ENCODE measurements around the gene CDKN2B-AS1.
A peak's percentile ranks its signal among the peaks of the same experiment; 100 is the strongest.

The CDKN2B-AS1 gene

GRCh38 chr9:22124263-22125011, 129.8 kb downstream of the CDKN2B-AS1 start:
- DNase-seq, result peak; percentile 38

- no peak for DNase-seq
Measured at GRCh38 chr9:22129133-22129532, 134.5 kb downstream of the CDKN2B-AS1 start.

- no peak for DNase-seq
Measured at GRCh38 chr9:22129633-22130032, 135.0 kb downstream of the CDKN2B-AS1 start.

- DNase-seq, result no peak
Measured at GRCh38 chr9:22131817-22132216, 137.2 kb downstream of the CDKN2B-AS1 start.

- no peak for DNase-seq
Measured at GRCh38 chr9:22134390-22134789, 139.8 kb downstream of the CDKN2B-AS1 start.

GRCh38 chr9:22136461-22137096, 142.0 kb downstream of the CDKN2B-AS1 start:
- DNase-seq, result peak; percentile 92

GRCh38 chr9:22138956-22139660, 144.5 kb downstream of the CDKN2B-AS1 start:
- DNase-seq, result no peak

- DNase-seq, result no peak
Measured at GRCh38 chr9:22141908-22142307, 147.3 kb downstream of the CDKN2B-AS1 start.

GRCh38 chr9:22142671-22143070, 148.1 kb downstream of the CDKN2B-AS1 start:
- DNase-seq, result peak; percentile 38

GRCh38 chr9:22143799-22144625, 149.4 kb downstream of the CDKN2B-AS1 start:
- no peak for DNase-seq

GRCh38 chr9:22146604-22147003, 152.0 kb downstream of the CDKN2B-AS1 start:
- no peak for DNase-seq

GRCh38 chr9:22147813-22148527, 153.4 kb downstream of the CDKN2B-AS1 start:
- DNase-seq, result peak; percentile 79

GRCh38 chr9:22148528-22148875, 153.9 kb downstream of the CDKN2B-AS1 start:
- no peak for DNase-seq

- DNase-seq, result no peak
Measured at GRCh38 chr9:22148876-22149637, 154.5 kb downstream of the CDKN2B-AS1 start.

- DNase-seq, result no peak
Measured at GRCh38 chr9:22154064-22154463, 159.5 kb downstream of the CDKN2B-AS1 start.

GRCh38 chr9:22156586-22156985, 162.0 kb downstream of the CDKN2B-AS1 start:
- no peak for DNase-seq

- no peak for DNase-seq
Measured at GRCh38 chr9:22157276-22157675, 162.7 kb downstream of the CDKN2B-AS1 start.

GRCh38 chr9:22157828-22158227, 163.2 kb downstream of the CDKN2B-AS1 start:
- DNase-seq, result no peak

GRCh38 chr9:22158271-22158670, 163.7 kb downstream of the CDKN2B-AS1 start:
- no peak for DNase-seq

GRCh38 chr9:22158927-22159346, 164.3 kb downstream of the CDKN2B-AS1 start:
- peak; percentile 65 for DNase-seq

- DNase-seq, result no peak
Measured at GRCh38 chr9:22159586-22159985, 165.0 kb downstream of the CDKN2B-AS1 start.

GRCh38 chr9:22160221-22160620, 165.6 kb downstream of the CDKN2B-AS1 start:
- DNase-seq, result no peak
